Measurements from ENCODE around the gene ABRACL.

DNA sequence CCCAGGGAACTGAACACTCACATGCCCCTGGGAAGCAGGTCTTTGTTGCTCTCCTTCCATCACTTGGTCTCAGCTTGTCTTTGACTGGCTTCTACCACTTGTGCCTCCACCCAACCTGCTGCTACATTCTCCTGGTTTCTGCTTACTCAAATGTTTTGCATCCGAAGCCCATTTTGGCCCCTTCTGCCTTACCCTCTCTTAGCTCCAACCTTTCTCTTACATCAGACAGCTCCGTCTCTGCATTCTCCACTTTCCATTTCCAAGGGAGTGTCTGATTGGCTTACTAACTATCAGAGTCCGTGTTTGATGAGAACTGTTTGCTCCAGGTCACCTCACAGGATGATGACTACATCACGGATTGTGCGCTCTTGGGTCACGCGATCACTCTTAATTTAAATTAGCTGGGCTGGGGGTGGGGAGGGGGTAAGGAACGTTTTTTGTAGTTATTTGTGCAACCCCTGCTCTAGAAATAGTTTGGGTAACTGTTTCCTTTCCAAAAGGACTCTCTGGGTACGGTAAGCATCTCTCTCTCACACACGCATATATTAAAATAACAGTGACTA lies 844 bp upstream of the ABRACL start:
- TF ChIP-seq EZH2 (IDR thresholded peaks at IDR 0.05; ENCODE audit: low read length, missing control alignments) (no peak), CTCF (conservative IDR thresholded peaks at IDR 0.05 in 1 of 2, IDR thresholded peaks at IDR 0.05 in 1 of 2; ENCODE audit: low read depth in 1 of 2, low read length in 2 of 2) (no peak)
